Neural cell (in vitro differentiated cells): ENCODE measurements around the gene FRK.

Source experiments
- CTCF ChIP-seq: fragments of 450-650 bp; IDR thresholded peaks from 2 replicates; pipeline ENCODE4 v1.5.1; 2014; ENCODE audit warnings: antibody characterized with exemption, mild to moderate bottlenecking, moderate library complexity; ENCODE audit not compliant: poor library complexity, severe bottlenecking
- EP300 ChIP-seq: fragments of 450-650 bp; conservative IDR thresholded peaks from 2 replicates; pipeline ENCODE4 v1.6.1; 2014; ENCODE audit warnings: antibody characterized with exemption, mild to moderate bottlenecking, moderate library complexity; ENCODE audit not compliant: poor library complexity, severe bottlenecking
- EZH2 ChIP-seq: fragments of 200-600, 300-800 bp; shearing (Covaris generic), sonication (generic); IDR thresholded peaks from 2 replicates; pipeline ENCODE4 v1.6.1; 2014; ENCODE audit warnings: antibody characterized with exemption, low read length, borderline replicate concordance, mild to moderate bottlenecking; ENCODE audit not compliant: insufficient read depth, poor library complexity, severe bottlenecking
- MXI1 ChIP-seq: fragments of 450-650 bp; conservative IDR thresholded peaks from 2 replicates; pipeline ENCODE4 v1.6.1; 2014; ENCODE audit warnings: antibody characterized with exemption, mild to moderate bottlenecking; ENCODE audit not compliant: poor library complexity, severe bottlenecking
- POLR2AphosphoS5 ChIP-seq: IDR thresholded peaks from 2 replicates; pipeline ENCODE4 v1.6.1; 2012
- RAD21 ChIP-seq: fragments of 450-650 bp; conservative IDR thresholded peaks from 2 replicates; pipeline ENCODE4 v1.6.1; 2014; ENCODE audit warnings: antibody characterized with exemption, mild to moderate bottlenecking, moderate library complexity
- REST ChIP-seq: IDR thresholded peaks from 2 replicates; pipeline ENCODE4 v1.6.1; 2012; ENCODE audit warnings: borderline replicate concordance
- SMC3 ChIP-seq: fragments of 450-650 bp; conservative IDR thresholded peaks from 2 replicates; pipeline ENCODE4 v1.6.1; 2014; ENCODE audit warnings: antibody characterized with exemption, mild to moderate bottlenecking, moderate library complexity; ENCODE audit not compliant: poor library complexity
- TAF1 ChIP-seq: IDR thresholded peaks from 2 replicates; pipeline ENCODE4 v1.6.1; 2012; ENCODE audit warnings: low read depth

DNA sequence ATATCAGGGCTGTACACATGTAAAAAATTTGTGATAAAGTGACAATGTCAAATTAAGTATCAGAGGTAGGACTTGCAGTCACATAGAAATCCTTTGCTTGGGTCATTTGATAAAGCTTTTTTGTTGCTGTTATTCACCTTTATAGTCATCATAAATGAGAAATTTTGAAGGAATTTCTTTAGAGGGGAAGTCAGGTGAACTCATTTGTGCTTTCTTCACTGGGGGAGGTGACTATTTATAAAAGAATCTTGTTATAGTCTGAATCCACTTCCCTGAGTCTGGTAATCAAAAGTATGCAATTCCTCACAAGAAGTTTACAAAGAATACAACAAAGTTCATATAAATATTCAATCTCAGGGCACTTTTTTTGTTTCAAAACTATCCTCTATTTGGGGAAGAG, 47.7 kb downstream of the FRK start:
- TF ChIP-seq CTCF (no peak), POLR2AphosphoS5 (no peak), EZH2 (no peak), EP300 (no peak), RAD21 (no peak), TAF1 (no peak), SMC3 (no peak), MXI1 (no peak), REST (no peak)
